Measurements from ENCODE around the gene KPNB1.

KPNB1 gene

GRCh38 chr17:47711366-47712099 lies 61.8 kb downstream of the KPNB1 start:
- DNase-seq (ENCODE audit: low read depth in 1 of 2, low spot score in 1 of 2), result no peak

GRCh38 chr17:47712330-47713023 lies 62.8 kb downstream of the KPNB1 start:
- no peak for DNase-seq (ENCODE audit: low read depth in 1 of 2, low spot score in 1 of 2)

- DNase-seq (ENCODE audit: low read depth in 1 of 2, low spot score in 1 of 2), result no peak
These were observed 64.4 kb downstream of the KPNB1 start for GRCh38 chr17:47713980-47714700.

GRCh38 chr17:47714773-47715396 lies 65.2 kb downstream of the KPNB1 start:
- no peak for DNase-seq (ENCODE audit: low read depth in 1 of 2, low spot score in 1 of 2)

- DNase-seq (ENCODE audit: low read depth in 1 of 2, low spot score in 1 of 2), result no peak
These were observed 66.1 kb downstream of the KPNB1 start for GRCh38 chr17:47715669-47716325.

GRCh38 chr17:47716375-47716774 lies 66.7 kb downstream of the KPNB1 start:
- DNase-seq (ENCODE audit: low read depth in 1 of 2, low spot score in 1 of 2), result no peak

- no peak for DNase-seq (ENCODE audit: low read depth in 1 of 2, low spot score in 1 of 2)
These were observed 67.6 kb downstream of the KPNB1 start for GRCh38 chr17:47717261-47717697.

GRCh38 chr17:47717979-47718621 lies 68.4 kb downstream of the KPNB1 start:
- DNase-seq (ENCODE audit: low read depth in 1 of 2, low spot score in 1 of 2), result no peak

- no peak for DNase-seq (ENCODE audit: low read depth in 1 of 2, low spot score in 1 of 2)
These were observed 69.1 kb downstream of the KPNB1 start for GRCh38 chr17:47718634-47719405.

- DNase-seq (ENCODE audit: low read depth in 1 of 2, low spot score in 1 of 2), result no peak
These were observed 69.9 kb downstream of the KPNB1 start for GRCh38 chr17:47719411-47720152.

- no peak for DNase-seq (ENCODE audit: low read depth in 1 of 2, low spot score in 1 of 2)
These were observed 70.5 kb downstream of the KPNB1 start for GRCh38 chr17:47720196-47720595.

GRCh38 chr17:47720754-47721533 lies 71.2 kb downstream of the KPNB1 start:
- DNase-seq (ENCODE audit: low read depth in 1 of 2, low spot score in 1 of 2), result peak; percentile 53 to 89

GRCh38 chr17:47721725-47722124 lies 72.0 kb downstream of the KPNB1 start:
- DNase-seq (ENCODE audit: low read depth in 1 of 2, low spot score in 1 of 2), result no peak

- no peak for DNase-seq (ENCODE audit: low read depth in 1 of 2, low spot score in 1 of 2)
These were observed 75.0 kb downstream of the KPNB1 start for GRCh38 chr17:47724705-47725104.

GRCh38 chr17:47725446-47726111 lies 75.9 kb downstream of the KPNB1 start:
- no peak for DNase-seq (ENCODE audit: low read depth in 1 of 2, low spot score in 1 of 2)

- DNase-seq (ENCODE audit: low read depth in 1 of 2, low spot score in 1 of 2), result no peak
These were observed 77.3 kb downstream of the KPNB1 start for GRCh38 chr17:47726796-47727703.

GRCh38 chr17:47727704-47728036 lies 78.0 kb downstream of the KPNB1 start:
- DNase-seq (ENCODE audit: low read depth in 1 of 2, low spot score in 1 of 2), result no peak

Measured in activated T-helper 1 cell treated with anti-CD3 and anti-CD28 coated beads, Interleukin-2, amount 50 U/mL, for 16 hours (primary cell).